GM21529 (cell line): ENCODE results near the gene IGSF3.
"Not testable (repeated sequence)": the region's sequence is repeated elsewhere in the genome, so short reads cannot be mapped to it uniquely, and the experiment has no call there.

Experiments used
- ATAC-seq: cut with Tn5 transposase; IDR thresholded peaks from one replicate; pipeline ENCODE4 v1.9.1; 2021; ENCODE audit not compliant: unreplicated experiment

The IGSF3 gene

DNA sequence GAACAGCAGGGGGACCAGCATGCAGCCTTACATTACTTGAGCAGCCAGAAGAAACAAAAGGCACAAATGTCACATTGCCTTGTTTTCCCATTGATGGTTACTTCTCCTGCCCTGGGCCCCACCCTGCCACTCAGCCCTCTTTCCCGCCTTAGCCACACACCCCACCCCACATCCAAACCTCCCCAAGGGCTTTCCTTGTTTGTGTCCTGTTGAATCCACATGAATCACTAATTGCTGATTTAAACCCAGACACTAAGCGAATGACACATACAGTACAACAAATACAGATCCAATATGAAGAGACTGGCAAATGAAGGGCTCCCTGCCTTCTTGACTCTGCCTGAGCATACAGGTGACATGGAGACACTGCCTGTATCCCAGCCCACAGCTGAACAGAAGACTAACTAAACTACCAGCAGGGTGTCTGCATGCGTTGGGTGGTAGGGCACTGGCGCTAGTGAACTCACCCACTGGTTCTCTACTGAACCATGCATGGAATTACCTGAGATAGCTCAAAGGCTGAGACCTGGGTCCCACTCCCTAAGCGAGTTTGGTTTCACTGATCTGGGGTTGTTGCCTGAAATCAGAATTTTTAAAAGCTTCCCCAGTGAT lies 3.1 kb downstream of the IGSF3 start:
- no peak for ATAC-seq

DNA sequence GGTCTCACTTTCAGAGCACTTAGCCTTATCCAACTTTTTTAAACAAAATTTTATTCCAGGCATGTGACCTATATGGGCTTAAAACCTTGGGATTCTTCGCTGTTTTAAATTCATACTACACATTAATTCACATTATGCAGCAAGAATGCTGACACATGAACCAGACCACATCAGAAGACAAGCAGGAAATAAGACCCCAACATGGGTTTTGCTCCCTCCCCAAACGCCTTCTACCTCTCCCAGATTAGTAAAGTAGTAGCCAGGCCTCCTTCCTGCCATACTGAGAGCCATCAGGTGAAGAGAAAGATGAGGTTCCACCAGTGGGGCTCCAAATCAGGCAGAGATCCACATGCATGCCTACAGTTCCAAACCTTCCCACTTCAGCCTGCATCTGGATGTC lies 3.7 kb downstream of the IGSF3 start:
- ATAC-seq: no peak

DNA sequence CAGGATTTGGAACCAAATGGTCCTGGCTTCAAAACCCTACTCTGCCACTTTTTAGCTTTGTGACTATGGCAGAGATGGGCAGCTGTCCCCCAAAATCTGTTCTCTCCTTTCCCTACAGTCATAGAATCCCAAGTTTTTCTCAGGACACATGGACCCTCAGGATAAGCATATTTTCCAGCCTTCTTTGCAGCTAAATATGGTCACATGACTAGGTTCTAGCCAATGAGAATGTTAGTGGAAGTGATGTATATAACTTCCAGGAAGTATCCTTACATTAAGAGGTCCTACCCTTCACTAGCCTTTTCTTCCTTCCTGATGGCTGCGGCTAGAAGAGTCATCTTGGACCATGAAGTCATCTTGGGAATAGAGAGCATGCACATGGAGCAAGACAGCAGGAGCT lies 5.9 kb downstream of the IGSF3 start:
- ATAC-seq: no peak

- not testable (repeated sequence) for ATAC-seq
Observed at GRCh38 chr1:116658645-116659044, 8.9 kb downstream of the IGSF3 start.

DNA sequence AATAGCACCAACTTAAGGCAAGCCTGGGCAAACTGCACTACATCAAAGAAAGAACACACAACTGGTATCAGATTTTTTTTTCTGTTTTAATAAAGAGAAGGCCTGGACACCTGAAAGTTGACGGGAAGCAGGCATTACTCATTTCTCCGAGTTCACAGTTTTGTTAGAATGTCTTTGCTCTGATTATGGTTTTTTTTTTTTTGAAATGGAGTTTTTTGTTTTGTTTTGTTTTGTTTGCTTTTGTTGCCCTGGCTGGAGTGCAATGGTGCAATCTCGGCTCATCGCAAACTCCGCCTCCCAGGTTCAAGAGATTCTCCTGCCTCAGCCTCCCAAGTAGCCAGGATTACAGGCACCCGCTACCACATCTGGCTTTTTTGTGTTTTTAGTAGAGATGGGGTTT lies 9.7 kb downstream of the IGSF3 start:
- not testable (repeated sequence) for ATAC-seq

GRCh38 chr1:116654351-116654750 lies 13.2 kb downstream of the IGSF3 start:
- ATAC-seq: no peak

- ATAC-seq: not testable (repeated sequence)
Observed at GRCh38 chr1:116652598-116652997, 14.9 kb downstream of the IGSF3 start.

DNA sequence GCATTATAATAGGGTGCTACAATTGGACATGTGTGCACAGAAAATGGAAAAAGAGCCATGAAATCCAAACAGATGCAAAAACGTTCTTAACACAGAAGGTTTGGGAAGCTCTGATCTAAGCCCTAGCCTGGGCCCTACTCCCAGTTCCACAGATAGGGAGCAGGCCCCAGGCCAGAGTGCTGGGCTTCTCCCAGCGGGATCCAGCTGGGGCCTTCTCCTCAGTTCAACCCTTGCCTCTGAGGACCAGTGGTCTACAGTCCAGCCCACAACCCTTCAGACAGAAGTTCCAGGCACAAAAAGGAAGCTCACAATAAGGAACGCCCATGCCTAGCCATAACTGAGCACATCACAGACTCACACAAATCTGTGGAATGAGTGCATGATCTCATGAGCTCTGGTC lies 16.8 kb downstream of the IGSF3 start:
- not testable (repeated sequence) for ATAC-seq

- ATAC-seq: not testable (repeated sequence)
Observed at GRCh38 chr1:116649041-116649440, 18.5 kb downstream of the IGSF3 start.

DNA sequence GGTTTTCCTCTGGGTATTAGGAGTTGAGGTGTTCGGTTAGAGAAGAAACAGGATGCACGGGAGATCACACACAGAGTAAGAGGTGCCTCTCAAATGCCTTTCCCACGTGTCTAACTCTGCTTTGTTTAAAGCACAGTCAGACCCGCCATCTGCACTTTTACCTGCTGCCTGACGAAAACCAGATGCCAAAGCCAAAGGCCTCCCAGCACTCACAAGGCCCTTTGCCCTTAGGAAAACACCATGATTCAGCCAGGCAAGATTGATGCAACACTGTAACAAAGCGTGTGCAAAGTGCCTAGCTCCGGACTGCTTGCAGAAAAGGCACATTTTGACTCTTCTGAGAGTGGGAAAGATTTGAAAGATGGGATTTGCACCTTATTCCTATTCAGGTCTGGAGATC lies 19.2 kb downstream of the IGSF3 start:
- not testable (repeated sequence) for ATAC-seq

DNA sequence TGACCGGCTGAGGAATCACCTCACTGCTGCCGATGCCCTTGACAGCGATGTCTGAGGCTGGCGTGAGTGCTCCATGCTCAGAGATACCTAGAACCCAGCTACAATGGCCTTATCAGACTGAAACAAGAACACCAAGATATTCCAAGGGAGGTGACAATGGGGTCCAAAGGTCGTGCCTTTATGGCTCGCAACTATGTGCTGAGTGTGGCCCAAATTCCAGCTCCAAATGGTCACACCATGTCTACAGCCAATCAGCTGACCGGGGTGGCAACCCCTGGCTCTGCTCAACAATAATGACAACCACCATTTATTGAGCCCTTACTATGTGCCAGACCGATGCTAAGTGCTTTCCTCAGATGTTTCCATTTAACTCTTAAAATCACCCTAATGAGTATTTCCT lies 20.3 kb downstream of the IGSF3 start:
- ATAC-seq: not testable (repeated sequence)

- ATAC-seq: not testable (repeated sequence)
Observed at GRCh38 chr1:116646673-116647170, 20.8 kb downstream of the IGSF3 start.

GRCh38 chr1:116645802-116646672 lies 21.5 kb downstream of the IGSF3 start:
- not testable (repeated sequence) for ATAC-seq

DNA sequence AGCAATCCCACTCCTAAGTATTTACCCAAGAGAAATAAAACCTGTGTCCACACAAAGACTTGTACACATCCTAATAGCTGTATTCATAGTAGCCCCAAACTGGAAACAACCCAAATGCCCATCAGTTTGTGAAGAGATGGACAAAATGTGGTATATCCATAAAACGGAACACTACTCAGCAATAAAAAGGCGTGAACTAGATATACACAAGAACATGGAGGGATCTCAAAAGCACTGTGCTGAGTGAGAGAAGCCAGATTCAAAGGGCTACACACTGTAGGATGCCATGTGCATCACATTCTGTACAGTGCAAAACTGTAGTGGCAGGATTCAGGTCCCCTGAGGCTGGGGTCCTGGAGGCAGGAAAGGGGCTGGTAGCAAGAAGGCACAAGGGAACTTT lies 22.5 kb downstream of the IGSF3 start:
- not testable (repeated sequence) for ATAC-seq

- ATAC-seq: not testable (repeated sequence)
Observed at GRCh38 chr1:116644096-116644495, 23.4 kb downstream of the IGSF3 start.

DNA sequence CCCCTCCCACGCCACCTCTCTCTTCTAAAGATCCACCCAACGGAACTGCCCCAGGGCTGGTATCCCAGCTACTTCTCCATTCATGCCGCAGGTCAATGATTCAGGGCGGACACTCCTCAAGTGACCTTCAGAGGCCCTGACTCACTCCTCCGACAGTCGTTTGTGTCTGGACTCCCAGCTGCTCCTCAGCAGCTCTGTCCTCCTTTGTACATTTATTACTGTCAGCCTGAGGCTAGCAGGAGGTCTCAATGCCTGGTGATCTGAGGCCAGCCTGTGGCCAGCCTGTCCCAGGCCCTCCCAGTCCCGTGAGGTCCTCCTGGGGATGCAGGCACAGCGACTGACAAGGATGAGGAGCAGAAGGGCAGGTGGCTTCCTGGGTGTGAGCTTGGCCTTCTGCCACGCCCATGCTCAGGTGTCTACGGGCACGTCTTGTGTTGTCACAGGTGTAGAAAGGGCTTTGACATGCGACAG lies 24.2 kb downstream of the IGSF3 start:
- not testable (repeated sequence) for ATAC-seq

GRCh38 chr1:116642311-116643280 lies 24.9 kb downstream of the IGSF3 start:
- ATAC-seq: not testable (repeated sequence)

- not testable (repeated sequence) for ATAC-seq
Observed at GRCh38 chr1:116637583-116637982, 29.9 kb downstream of the IGSF3 start.

DNA sequence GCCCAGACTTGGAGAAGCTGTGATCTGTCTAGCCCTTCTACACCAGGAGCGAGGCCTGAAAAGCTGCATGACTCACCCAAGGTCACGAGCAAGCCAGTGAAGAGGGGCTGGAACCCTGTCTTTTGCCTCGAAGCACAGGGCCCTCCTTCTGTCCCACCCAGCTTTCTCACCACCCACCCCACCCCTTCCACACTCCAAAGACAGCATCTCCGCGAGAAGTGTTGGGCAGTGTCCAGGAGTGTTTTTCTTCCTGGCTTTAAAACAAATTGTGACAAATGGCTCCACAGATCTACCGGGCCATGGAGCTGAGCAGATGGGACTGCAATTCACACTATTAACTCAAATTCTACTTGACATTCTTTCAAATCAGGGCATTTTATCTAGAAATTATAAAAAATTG lies 30.9 kb downstream of the IGSF3 start:
- not testable (repeated sequence) for ATAC-seq

- not testable (repeated sequence) for ATAC-seq
Observed at GRCh38 chr1:116634386-116634785, 33.1 kb downstream of the IGSF3 start.
